ENCODE data around the gene PTPRN2.

- TF ChIP-seq POLR2A (IDR thresholded peaks at IDR 0.05): no peak
- no peak for TF ChIP-seq POLR2AphosphoS5 (IDR thresholded peaks at IDR 0.05)
- TF ChIP-seq CTCF (IDR thresholded peaks at IDR 0.05): no peak
- TF ChIP-seq EP300 (IDR thresholded peaks at IDR 0.05): no peak
These were observed 533.5 kb downstream of the PTPRN2 start for GRCh38 chr7:158054081-158054480.
